ENCODE results near the gene SEMA3E. TPM values are rescaled to one million over a fixed set of nuclear protein-coding genes. Genes with fewer than 3 reads are reported as not detected.
A peak's percentile ranks its signal among the peaks of the same experiment; 100 is the strongest.
"Not testable (repeated sequence)": the region's sequence is repeated elsewhere in the genome, so short reads cannot be mapped to it uniquely, and the experiment has no call there.

SEMA3E gene
- total RNA-seq, 1 donor from 2014 or later: 0.45 TPM

GRCh38 chr7:83562960-83563359 is 86.0 kb downstream of the SEMA3E start:
- no peak for DNase-seq (ENCODE audit: low spot score)
- ATAC-seq: no peak

GRCh38 chr7:83562289-83562688 is 86.7 kb downstream of the SEMA3E start:
- DNase-seq (ENCODE audit: low spot score) (no peak), ATAC-seq (no peak)

- ATAC-seq (no peak), DNase-seq (ENCODE audit: low spot score) (no peak)
Measured at GRCh38 chr7:83559887-83560286, 89.1 kb downstream of the SEMA3E start.

DNA sequence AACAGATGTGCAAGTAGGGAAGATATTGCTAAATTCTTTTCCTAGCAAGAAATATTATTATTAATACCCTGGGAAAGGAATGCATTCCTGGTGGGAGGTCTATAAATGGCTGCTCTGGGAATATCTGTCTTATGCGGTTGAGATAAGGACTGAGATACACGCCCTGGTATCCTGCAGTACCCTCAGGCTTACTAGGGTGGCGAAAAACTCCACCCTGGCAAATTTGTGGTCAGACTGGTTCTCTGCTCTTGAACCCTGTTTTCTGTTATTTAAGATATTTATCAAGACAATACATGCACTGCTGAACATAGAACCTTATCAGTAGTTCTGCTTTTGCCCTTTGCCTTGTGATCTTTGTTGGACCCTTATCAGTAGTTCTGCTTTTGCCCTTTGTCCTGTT is 96.4 kb downstream of the SEMA3E start:
- not testable (repeated sequence) for ATAC-seq; DNase-seq (ENCODE audit: low spot score)

DNA sequence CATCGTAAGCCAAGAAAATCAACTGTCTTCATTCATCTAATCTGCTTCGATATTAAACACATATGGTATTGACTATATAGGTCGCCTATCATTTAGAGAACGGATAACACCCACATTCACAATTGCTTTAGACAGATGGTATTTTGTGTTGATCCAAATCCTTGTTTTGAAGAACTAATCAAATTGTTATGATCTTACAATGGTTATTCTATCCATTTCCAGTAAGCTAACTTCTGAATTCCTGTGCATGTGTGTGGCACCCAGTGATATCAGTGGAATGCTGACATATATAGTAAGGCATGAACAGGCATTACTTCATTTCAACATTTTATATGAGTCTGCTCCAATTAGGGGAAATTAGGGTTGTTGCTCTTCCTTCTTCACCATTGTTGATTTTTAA is 98.8 kb downstream of the SEMA3E start:
- DNase-seq (ENCODE audit: low spot score) (no peak), ATAC-seq (no peak)

DNA sequence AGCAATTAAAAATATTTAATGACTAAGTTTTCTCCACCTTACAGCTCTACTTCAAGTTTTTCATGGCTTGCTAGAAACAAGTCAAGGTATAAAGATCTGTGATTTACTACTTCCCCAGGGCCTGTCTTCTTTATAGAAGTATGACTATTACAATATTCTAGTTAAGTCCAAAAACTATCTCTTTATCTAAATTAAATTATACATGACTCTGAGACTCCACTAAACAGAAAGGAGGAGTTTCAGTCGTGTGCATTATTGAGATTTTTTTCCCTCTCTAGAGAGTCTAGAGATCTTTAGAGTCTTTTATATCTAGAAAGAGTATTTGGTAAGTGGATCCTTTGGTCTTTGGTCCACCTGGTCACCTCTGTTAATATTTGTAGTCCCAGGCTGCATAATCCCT is 100.7 kb downstream of the SEMA3E start:
- DNase-seq (ENCODE audit: low spot score) (no peak), ATAC-seq (no peak)

DNA sequence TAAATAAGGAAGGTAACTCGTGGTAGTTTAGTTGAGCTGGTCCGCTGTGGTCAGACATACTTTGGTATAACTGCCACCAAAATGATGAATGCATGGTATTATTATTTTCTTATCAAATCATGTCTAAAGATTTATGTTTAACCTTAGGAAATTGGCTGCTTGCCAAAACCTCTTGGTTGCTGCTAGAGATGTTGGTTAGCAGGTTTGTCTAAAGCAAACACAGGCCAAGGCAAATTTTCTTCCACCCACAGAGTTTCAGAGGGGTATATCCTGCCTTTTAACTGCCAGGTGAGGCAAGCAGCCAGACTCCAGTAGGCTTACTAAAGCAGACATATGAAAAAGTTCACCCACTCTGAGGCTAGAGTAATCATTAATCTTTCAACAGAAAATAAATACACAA is 101.4 kb downstream of the SEMA3E start:
- peak; percentile 54 for DNase-seq (ENCODE audit: low spot score)

DNA sequence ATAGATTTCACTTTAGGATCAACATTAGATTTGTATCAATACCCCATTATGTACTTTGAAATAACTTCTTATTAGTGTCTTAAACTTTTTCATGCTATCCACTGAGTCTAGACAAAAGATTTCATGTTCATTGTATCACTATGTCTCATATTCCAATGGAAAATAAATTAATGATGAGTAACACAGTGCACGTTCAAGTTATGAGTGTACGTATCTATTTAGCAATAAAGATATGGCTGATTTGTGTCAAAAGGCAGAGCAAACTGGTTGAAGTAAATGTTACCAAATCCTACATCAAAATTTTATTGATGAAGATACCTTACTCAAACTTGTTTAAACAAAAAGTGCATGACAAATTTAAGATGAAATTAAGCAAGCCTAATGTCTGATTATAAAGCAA is 102.4 kb downstream of the SEMA3E start:
- no peak for ATAC-seq
- no peak for DNase-seq (ENCODE audit: low spot score)

More for the DNA sequence above, 101.4 kb downstream of the SEMA3E start:
- peak; percentile 92 for ATAC-seq

GRCh38 chr7:83541187-83541960 is 107.6 kb downstream of the SEMA3E start:
- ATAC-seq (no peak), DNase-seq (ENCODE audit: low spot score) (no peak)

DNA sequence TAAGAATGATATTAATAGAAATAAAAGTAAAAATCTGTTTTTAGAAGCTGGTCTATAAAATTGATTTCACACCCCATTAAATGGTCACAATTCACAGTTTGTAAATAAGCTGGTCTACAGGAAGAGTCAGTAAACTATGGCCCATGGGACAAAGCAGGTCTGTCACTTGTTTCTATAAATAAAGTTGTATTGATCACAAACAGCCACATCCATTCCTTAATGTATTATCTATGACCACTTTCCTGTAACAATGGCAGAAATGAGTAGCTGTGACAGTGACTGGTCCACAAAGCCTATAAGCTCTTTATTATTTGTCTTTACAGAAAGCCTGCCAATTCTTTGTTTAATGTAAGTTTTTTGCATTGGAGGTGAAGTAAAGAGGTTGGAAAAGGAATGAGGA is 114.5 kb downstream of the SEMA3E start:
- no peak for DNase-seq (ENCODE audit: low spot score)
- ATAC-seq: no peak

GRCh38 chr7:83532219-83532618 is 116.7 kb downstream of the SEMA3E start:
- DNase-seq (ENCODE audit: low spot score) (no peak), ATAC-seq (no peak)

GRCh38 chr7:83531766-83532165 is 117.2 kb downstream of the SEMA3E start:
- ATAC-seq (no peak), DNase-seq (ENCODE audit: low spot score) (no peak)

GRCh38 chr7:83528925-83529423 is 120.0 kb downstream of the SEMA3E start:
- no peak for ATAC-seq
- DNase-seq (ENCODE audit: low spot score): no peak

DNA sequence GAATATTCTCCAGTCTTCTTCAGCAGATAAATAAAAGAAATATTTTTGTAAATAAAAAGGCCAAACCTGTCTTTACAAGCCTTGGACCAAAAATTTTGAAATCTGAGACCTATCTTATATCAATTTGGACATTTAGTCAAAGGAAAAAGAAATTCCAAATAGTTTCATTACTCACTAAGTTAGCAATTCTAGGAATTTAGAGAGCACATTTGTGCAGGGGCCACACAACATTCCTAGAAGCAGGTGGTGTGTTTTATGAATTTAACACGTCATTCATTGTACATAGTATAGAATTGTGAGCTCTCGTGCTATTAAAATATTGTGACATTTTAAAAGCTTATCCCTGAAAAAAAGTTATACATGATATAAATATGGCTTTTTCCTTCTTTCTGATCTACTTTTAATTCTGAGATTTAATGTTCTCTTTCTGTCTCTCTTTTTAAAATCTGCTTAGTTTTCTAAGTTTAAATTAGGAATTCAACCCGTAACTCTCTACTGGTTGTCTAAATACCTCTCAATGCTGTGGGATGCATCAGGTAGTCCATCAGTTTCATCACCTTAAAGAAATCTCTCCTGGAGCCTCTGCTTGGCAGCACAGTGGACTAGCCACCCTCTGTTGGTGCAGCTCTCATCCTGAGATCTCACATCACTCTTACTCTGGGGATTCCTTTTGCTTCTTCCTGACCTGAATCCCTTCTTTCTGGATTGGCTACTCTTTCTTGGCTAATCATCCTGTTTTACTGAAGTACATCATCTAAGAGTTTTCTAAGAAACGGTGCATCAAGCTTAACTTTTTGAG is 124.5 kb downstream of the SEMA3E start:
- DNase-seq (ENCODE audit: low spot score): no peak

DNA sequence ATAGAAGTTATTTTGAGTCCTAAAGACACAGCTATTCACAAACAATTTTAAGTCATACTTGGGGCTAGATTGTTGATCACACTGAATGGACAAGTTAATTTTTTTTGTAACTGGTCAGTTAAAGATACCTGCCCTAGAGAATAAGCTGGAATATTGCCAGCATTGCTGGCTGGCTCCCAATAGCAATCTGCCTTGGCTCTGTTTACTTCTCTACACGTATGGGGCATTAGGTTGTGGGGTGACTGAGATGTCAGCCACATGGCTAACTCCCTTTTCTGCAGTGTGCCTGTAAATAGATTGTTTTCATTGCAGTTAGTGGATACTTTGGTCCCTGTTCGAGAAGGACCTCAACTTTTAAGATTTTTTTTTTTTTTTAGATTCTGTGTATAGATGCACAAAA is 128.2 kb downstream of the SEMA3E start:
- ATAC-seq: no peak
- DNase-seq (ENCODE audit: low spot score): no peak

More for the DNA sequence above, 124.5 kb downstream of the SEMA3E start:
- no peak for ATAC-seq

DNA sequence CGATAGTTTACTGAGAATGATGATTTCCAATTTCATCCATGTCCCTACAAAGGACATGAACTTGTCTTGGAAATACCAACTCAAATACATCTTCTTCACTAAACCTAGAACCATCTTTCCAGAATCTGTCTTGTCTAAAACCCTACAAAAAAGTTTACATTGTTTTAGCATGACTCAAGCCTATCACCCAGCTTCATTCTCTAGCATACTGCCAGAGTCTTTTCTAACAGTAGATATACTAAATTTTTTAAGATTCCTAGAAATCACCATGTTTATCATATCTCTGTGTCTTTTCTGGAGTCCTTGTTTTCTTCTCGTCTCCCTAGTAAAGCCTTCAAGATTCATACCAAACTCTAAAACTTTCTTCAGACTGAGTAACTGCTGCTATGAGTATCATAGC is 129.7 kb downstream of the SEMA3E start:
- no peak for DNase-seq (ENCODE audit: low spot score)
- no peak for ATAC-seq

DNA sequence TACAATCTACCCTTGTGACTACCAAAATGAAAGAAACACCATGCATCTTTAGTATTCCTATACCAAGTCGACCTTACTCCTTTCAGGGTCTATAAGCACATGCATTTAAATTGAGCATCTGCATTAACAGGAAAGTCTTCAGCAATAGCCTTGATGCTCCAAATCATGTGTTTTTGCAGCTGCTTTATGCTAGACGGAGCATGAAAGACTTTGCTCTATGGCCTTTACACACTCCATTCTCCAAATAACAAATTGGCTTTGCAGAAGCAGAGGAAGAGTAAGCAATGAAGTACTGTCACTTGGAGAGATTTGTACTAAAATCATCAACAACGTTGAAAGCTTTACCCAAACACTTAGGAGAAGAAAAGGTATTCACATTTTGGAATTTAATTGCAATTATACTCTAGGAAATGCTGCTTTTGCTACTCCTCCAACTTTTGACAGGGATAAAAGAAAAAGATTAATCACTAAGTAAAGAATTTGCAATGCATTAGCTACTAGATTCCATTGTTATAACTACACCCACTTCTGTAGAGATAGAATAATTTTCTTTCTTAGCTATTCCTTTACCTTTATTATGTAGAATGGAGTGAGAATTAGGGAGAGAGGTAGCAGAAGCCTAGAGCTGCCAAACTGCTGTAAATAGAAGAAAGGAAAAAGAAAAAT is 131.8 kb downstream of the SEMA3E start:
- ATAC-seq (no peak), DNase-seq (ENCODE audit: low spot score) (no peak)

DNA sequence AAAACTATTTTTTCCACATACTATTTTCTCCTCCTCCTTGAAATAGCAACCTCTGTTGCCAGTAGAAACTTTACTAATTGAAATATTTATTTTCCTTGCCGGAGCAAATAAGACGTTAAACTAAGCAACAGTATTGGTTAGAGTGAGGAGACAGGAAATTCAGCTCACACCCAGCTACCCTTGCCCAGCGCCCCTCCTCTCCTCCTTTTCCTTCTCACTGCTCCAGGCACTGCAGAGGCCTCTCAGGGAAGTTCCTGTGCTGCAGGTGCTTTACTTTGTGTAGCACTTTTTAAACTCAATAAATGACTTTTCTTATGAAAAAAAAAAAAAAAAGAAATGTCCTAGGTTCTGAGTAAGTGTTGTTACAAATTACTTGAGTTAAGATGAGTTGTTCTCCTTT is 134.0 kb downstream of the SEMA3E start:
- no peak for ATAC-seq
- no peak for DNase-seq (ENCODE audit: low spot score)

DNA sequence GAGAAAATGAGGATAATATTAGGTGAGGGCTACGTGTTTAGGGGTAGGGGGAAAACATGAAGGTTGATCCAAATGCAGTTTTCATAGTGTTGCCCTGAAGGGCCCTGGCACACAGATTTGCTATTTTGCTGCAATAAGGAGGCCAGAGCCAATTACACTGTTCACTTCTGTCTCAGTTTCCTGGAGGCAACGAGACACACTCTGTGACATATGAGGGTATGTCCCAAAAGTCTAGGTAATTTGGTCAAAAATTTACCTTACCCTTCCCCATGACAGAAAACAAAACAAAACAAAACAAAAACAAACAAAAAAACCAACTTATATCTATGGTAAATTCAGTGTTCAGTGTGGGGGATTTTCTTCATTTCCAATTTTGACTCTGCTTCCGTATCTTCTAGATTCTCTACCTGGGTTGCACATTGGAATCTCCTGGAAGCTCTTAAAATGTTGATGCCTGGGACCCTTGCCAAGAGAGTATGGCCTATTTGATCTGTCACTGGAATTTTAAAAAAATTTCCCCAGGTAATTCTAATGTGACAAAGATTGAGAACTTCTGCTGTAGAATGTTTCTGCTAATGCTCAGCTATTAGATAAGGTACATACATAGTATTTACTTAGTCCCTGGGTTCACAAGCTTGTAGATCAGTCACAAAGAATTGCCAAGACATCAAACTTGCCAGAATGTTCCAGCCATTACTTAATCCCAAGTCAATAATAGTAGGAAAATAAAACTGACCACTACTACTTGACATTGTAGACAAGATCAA is 139.5 kb downstream of the SEMA3E start:
- no peak for ATAC-seq
- DNase-seq (ENCODE audit: low spot score): no peak

DNA sequence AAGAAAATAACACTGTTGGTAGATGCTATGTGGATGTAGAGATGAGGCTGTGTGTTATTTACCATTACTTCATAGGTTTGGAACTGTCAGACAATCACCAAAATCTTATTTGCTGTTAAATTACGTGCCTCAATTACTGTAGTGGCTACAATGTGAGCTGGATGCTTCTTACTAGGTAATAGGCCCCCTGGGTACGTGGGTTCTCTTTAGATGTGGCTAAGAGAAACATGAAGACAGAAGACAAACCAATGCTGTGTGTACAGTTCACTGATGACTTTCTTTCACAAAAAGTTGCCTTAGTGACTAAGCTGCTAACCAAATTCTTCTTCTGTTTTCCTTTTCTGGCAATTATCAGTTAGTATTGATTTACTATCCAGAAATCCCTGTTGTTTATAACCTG is 144.6 kb downstream of the SEMA3E start:
- ATAC-seq: no peak

GRCh38 chr7:83502636-83503035 is 146.3 kb downstream of the SEMA3E start:
- DNase-seq (ENCODE audit: low spot score) (no peak), ATAC-seq (no peak)

More for the DNA sequence above, 144.6 kb downstream of the SEMA3E start:
- DNase-seq (ENCODE audit: low spot score): no peak

Data from left lobe of liver (tissue), 2 donors.